Colonic mucosa (tissue), 4 donors: ENCODE measurements around the gene NRXN2. TPM values are rescaled to one million over a fixed set of nuclear protein-coding genes. Genes with fewer than 3 reads are reported as not detected.
A peak's percentile ranks its signal among the peaks of the same experiment; 100 is the strongest.

Source experiments
- DNase-seq: peaks from one replicate; pipeline ENCODE4 v3.0.0-alpha.2; 2020
- H3K27ac ChIP-seq: fragments of 200-600 bp; one replicate; pipeline ENCODE4 v1.8.0; 2021
- H3K27me3 ChIP-seq: fragments of 200-600 bp; one replicate; pipeline ENCODE4 v1.8.0; 2021
- H3K36me3 ChIP-seq: fragments of 200-600 bp; one replicate; pipeline ENCODE4 v1.8.0; 2021
- H3K4me1 ChIP-seq: fragments of 200-600 bp; one replicate; pipeline ENCODE4 v1.8.0; 2021; ENCODE audit warnings: mild to moderate bottlenecking
- H3K4me3 ChIP-seq: fragments of 200-600 bp; one replicate; pipeline ENCODE4 v1.8.0; 2021
- H3K9ac ChIP-seq, 2 donors: one replicate each; pipeline ENCODE4 v1.7.0; 2013; ENCODE audit warnings: control low read depth in 2 of 2, low read depth in 2 of 2, low read length in 2 of 2
- H3K9me3 ChIP-seq: fragments of 200-600 bp; one replicate; pipeline ENCODE4 v1.8.0; 2021
- CTCF ChIP-seq: fragments of 200-600 bp; IDR thresholded peaks from one replicate; pipeline ENCODE4 v1.8.0; 2022; ENCODE audit warnings: antibody characterized with exemption, mild to moderate bottlenecking
- intact Hi-C: fragments of 100-400 bp; cut with DNase I; formaldehyde crosslinking; loops from one replicate; pipeline ENCODE4 v1.14.1; 2022
- total RNA-seq, 2 donors: library from RNA; stranded (reverse); fragmentation: NEBNext Ultra II Directional in 1 of 2; extraction: Animal tissue kit (Norgen Biotek cat#: 25700) in 1 of 2; gene quantifications; one replicate each; pipeline ENCODE4 v1.2.1, GENCODE V29; 2021
- donor health status: healthy.
- donor health status: DM: no; HTN: no; CAD: no.
- donor health status: DM: no; HTN: no; CAD: no.

Gene NRXN2
- total RNA-seq, 2 donors from 2014 or later: 2.2 to 5.4 TPM

- Histone ChIP-seq H3K9me3 (no peaks in the 10 kb centered on the region), H3K27me3 (no peaks in the 10 kb centered on the region), H3K9ac (no peak overlapping the region), H3K4me1 (peaks cover 7% of the 10 kb centered on the region), H3K4me3 (no peak overlapping the region), H3K36me3 (peaks cover 46% of the 10 kb centered on the region), H3K27ac (peak overlapping the region; percentile 34)
- intact Hi-C loops: no loop called here
- DNase-seq: no peak
- no peak for TF ChIP-seq CTCF
Observed at GRCh38 chr11:64764753-64765152, 41.8 kb upstream of the NRXN2 start.

DNA sequence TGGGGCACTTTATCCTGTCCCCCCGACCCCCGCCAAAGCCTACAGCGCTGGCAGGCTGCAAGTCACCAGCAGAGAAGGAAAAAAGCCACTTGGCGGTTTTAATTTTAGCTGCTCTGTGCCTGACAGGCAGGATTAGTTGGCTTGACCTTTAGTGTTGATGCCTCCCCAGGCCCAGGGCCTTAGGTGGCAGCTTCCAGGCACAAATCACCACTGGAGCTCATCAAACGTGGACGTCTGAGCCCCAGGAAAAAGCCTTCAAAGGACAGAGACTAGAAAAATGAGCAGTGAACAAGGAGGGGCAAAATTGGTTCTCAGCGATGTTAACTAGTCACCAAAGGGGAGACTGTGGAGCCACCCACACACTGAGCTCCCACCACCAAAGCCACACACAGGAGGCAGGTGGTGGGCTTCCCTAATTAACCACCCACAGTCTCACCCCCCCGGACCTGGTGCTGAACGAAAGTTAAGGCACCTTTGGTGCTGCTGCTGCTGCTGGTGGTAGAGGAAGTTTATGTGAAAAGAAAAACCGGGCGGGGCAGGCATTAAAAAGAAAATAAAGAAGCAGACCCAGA is 41.1 kb upstream of the NRXN2 start:
- intact Hi-C loops: no loop called here
- no peak for DNase-seq

DNA sequence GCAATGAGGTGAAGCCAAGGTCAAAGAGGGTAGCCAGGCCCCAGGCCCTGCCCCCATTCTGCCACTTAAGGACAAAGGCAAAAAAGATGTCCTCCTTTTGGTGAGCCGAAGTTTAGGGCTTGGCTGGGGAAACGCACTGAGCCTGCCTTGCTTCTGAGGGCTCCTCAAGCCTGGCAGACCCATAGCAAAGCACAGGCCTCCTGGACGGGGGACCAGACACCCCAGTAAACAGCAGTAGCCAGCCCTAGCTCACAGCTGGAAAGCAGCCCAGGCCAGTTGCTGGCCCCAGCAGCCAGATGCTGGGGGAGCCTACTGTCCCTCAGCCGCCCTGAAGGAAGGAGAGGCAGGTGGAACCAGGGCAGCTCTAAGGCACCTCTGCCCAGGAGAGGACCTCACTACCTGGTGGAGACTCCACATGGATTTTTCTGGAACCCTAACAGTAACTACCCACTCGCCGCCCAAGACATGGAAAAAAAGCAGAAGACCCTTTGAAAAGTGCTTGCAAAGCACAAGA is 40.6 kb upstream of the NRXN2 start:
- TF ChIP-seq CTCF: no peak
- H3K27ac ChIP-seq: peak overlapping the region; percentile 34

More for the DNA sequence above, 41.1 kb upstream of the NRXN2 start:
- Histone ChIP-seq H3K36me3 (peaks cover 40% of the 10 kb centered on the region), H3K9me3 (no peaks in the 10 kb centered on the region), H3K27me3 (no peaks in the 10 kb centered on the region), H3K4me3 (no peak overlapping the region), H3K9ac (no peak overlapping the region), H3K4me1 (peaks cover 7% of the 10 kb centered on the region), H3K27ac (peak overlapping the region; percentile 34)
- no peak for TF ChIP-seq CTCF

DNA sequence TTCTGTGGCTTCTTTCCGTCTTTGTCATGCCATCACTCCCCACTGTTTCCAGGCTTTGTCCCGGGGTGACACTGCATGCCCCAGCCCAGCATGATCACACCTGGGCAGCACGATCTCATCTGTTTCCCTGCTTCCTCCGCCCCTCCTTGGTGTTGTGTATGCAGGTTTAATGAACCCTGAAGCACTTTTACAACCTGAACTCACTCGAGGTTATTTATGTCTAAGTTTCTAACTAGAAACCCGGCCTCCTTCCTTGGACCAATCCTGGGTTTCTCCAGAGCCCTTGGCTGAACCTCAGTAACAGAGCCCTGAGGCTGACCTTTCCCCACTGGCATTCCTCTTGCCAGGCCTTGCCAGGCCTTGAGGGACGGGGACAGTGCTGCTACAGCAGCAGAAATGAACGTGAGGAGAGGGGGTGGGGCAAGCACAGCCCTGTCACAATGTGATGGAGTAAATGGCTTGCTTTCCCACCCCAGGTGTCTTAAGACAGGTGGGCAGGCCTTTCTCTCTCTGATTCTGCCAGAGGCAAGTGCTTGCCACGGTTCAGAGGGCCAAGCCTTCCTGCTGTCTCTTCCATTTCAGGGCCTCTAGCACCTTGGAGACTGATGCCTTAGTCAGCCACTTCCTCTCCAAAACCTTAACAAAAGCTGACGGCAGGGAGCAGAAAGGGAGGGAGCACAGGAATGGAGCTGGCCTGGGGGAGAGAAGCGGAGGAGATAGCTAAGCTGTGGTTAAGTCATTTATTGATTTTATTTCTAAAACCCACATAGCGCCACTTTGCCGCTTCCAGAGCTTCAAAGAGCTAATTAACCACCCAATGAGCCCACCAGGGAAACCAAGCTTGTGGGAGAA is 39.9 kb upstream of the NRXN2 start:
- no peaks in the 10 kb centered on the region for H3K27me3 ChIP-seq
- H3K9me3 ChIP-seq: no peaks in the 10 kb centered on the region
- DNase-seq: no peak
- intact Hi-C loops: no loop called here
- peaks cover 32% of the 10 kb centered on the region for H3K36me3 ChIP-seq
- no peak for TF ChIP-seq CTCF
- H3K9ac ChIP-seq: peak overlapping the region in 1 of 2 donors; percentile 18
- peaks cover 7% of the 10 kb centered on the region for H3K4me1 ChIP-seq
- H3K27ac ChIP-seq: peak overlapping the region; percentile 34
- no peak overlapping the region for H3K4me3 ChIP-seq

More for the DNA sequence above, 40.6 kb upstream of the NRXN2 start:
- peaks cover 35% of the 10 kb centered on the region for H3K36me3 ChIP-seq
- intact Hi-C loops: no loop called here
- H3K4me1 ChIP-seq: peaks cover 7% of the 10 kb centered on the region
- no peaks in the 10 kb centered on the region for H3K9me3 ChIP-seq
- no peak for DNase-seq
- H3K9ac ChIP-seq: peak overlapping the region in 1 of 2 donors; percentile 18
- H3K4me3 ChIP-seq: no peak overlapping the region
- H3K27me3 ChIP-seq: no peaks in the 10 kb centered on the region

GRCh38 chr11:64762277-64762673 is 39.3 kb upstream of the NRXN2 start:
- no peaks in the 10 kb centered on the region for H3K27me3 ChIP-seq
- no peak for DNase-seq
- H3K9me3 ChIP-seq: no peaks in the 10 kb centered on the region
- H3K4me3 ChIP-seq: no peak overlapping the region
- no peak for TF ChIP-seq CTCF
- H3K4me1 ChIP-seq: peaks cover 7% of the 10 kb centered on the region
- H3K36me3 ChIP-seq: peaks cover 25% of the 10 kb centered on the region
- no peak overlapping the region for H3K27ac ChIP-seq
- H3K9ac ChIP-seq: no peak overlapping the region
- intact Hi-C loops: no loop called here
